GM12878 (cell line): ENCODE data around the gene MYO19. TPM values are rescaled to one million over a fixed set of nuclear protein-coding genes. Genes with fewer than 3 reads are reported as not detected.

ENCODE experiments used
- ATAC-seq: fragments of 200-7000 bp; cut with Tn5 transposase; 3 replicates; pipeline ENCODE4 v1.9.1; 2020; ENCODE audit warnings: mild to moderate bottlenecking, moderate library complexity
- BruUV-seq: library from RNA; stranded (reverse); fragments of 400-500 nt; replicated peaks from 2 replicates; lab custom pipeline; 2021; lab: Mats Ljungman, UMichigan
- CTCF ChIA-PET: fragments of 300-600 bp; sonication (Branson Sonifier 250); formaldehyde crosslinking; extraction: SDS; loops from one replicate; lab custom pipeline; 2021; ENCODE audit warnings: inconsistent platforms; lab: Yijun Ruan, JAX
- POLR2A ChIA-PET: fragments of 350-600 bp; formaldehyde crosslinking; extraction: SDS; loops from one replicate; lab custom pipeline; 2021; ENCODE audit warnings: inconsistent platforms; lab: Charles Lee
- RAD21 ChIA-PET: fragments of 300-600 bp; sonication (Branson Sonifier 250); formaldehyde crosslinking; loops from one replicate; lab custom pipeline; 2023; ENCODE audit warnings: antibody characterized with exemption; ENCODE audit not compliant: unreplicated experiment; lab: Charles Lee
- SMC1A ChIA-PET: fragments of 300-600 bp; sonication (Branson Sonifier 250); formaldehyde crosslinking; loops from one replicate; lab custom pipeline; 2023; ENCODE audit not compliant: unreplicated experiment, uncharacterized antibody; lab: Charles Lee
- DNase-seq: peaks from one replicate; pipeline ENCODE4 v3.0.0-alpha.2; 2011; ENCODE audit warnings: low read depth, low spot score
- FAIRE-seq: peaks from 3 replicates; lab custom pipeline; 2011; peaks lifted over from hg19 to GRCh38; lab: Jason Lieb, UNC
- H2AFZ ChIP-seq: 2 replicates; pipeline ENCODE4 v1.6.0; 2011; ENCODE audit warnings: low read depth, low read length, control low read depth; ENCODE audit not compliant: control insufficient read depth
- H3K27ac ChIP-seq: 2 replicates; pipeline ENCODE4 v1.5.1; 2011; ENCODE audit warnings: control low read depth; ENCODE audit not compliant: control insufficient read depth, insufficient read depth
- H3K27me3 ChIP-seq, 2 experiments: replicated peaks in 1 of 2; 2 replicates each; pipeline versions ENCODE4 v1.6.0 to v1.6.1; 2011; ENCODE audit warnings: low read length in 1 of 2; ENCODE audit not compliant: control insufficient read depth in 2 of 2, insufficient read depth in 2 of 2
- H3K36me3 ChIP-seq, 2 experiments: 2 replicates each; pipeline ENCODE4 v1.5.1; 2011; ENCODE audit warnings: low read length in 1 of 2; ENCODE audit not compliant: control insufficient read depth in 2 of 2, insufficient read depth in 2 of 2
- H3K4me1 ChIP-seq: 2 replicates; pipeline ENCODE4 v1.6.1; 2011; ENCODE audit warnings: mild to moderate bottlenecking, low read length, moderate library complexity, mixed read lengths; ENCODE audit not compliant: control insufficient read depth, insufficient read depth
- H3K4me2 ChIP-seq: 2 replicates; pipeline ENCODE4 v1.6.0; 2011; ENCODE audit warnings: control low read depth; ENCODE audit not compliant: control insufficient read depth, insufficient read depth
- H3K4me3 ChIP-seq: fragments of 200-600 bp; sonication (generic); 2 replicates; pipeline ENCODE4 v1.5.1; 2016
- H3K79me2 ChIP-seq: 2 replicates; pipeline ENCODE4 v1.6.0; 2011; ENCODE audit warnings: low read length; ENCODE audit not compliant: control insufficient read depth, insufficient read depth
- H3K9ac ChIP-seq: 2 replicates; pipeline ENCODE4 v1.8.0; 2011; ENCODE audit warnings: low read length, control low read depth, mixed read lengths; ENCODE audit not compliant: control insufficient read depth, insufficient read depth
- H3K9me3 ChIP-seq: replicated peaks from 3 replicates; pipeline ENCODE4 v1.5.1; 2011; ENCODE audit warnings: mild to moderate bottlenecking, low read length; ENCODE audit not compliant: control insufficient read depth, insufficient read depth
- H4K20me1 ChIP-seq: 2 replicates; pipeline ENCODE4 v1.6.0; 2011; ENCODE audit not compliant: control insufficient read depth, insufficient read depth
- ATF3 ChIP-seq: IDR thresholded peaks from 2 replicates; pipeline ENCODE4 v1.6.1; 2011; ENCODE audit warnings: low read depth, mild to moderate bottlenecking, low read length, moderate library complexity, borderline replicate concordance; ENCODE audit errors: extremely low read depth
- BCL3 ChIP-seq: IDR thresholded peaks from 2 replicates; pipeline ENCODE4 v1.6.1; 2011; ENCODE audit warnings: borderline replicate concordance, low read depth, mild to moderate bottlenecking, moderate library complexity, low read length; ENCODE audit not compliant: insufficient read depth, poor library complexity, severe bottlenecking
- CBX3 ChIP-seq: fragments of 200-600 bp; sonication (generic); IDR thresholded peaks from 2 replicates; pipeline ENCODE4 v1.6.1; 2016; ENCODE audit warnings: low read depth, borderline replicate concordance
- E4F1 ChIP-seq: fragments of 450-650 bp; IDR thresholded peaks from 2 replicates; pipeline ENCODE4 v1.6.1; 2018; ENCODE audit warnings: borderline replicate concordance, mild to moderate bottlenecking; ENCODE audit not compliant: partially characterized antibody
- EED ChIP-seq: sonication (generic); IDR thresholded peaks from 2 replicates; pipeline ENCODE4 v1.6.1; 2016; ENCODE audit warnings: antibody characterized with exemption, low read depth
- EZH2 ChIP-seq: IDR thresholded peaks from 2 replicates; pipeline ENCODE4 v1.6.1; 2012; ENCODE audit warnings: low read depth, mild to moderate bottlenecking, control low read depth, inconsistent platforms, low read length, borderline replicate concordance; ENCODE audit not compliant: control insufficient read depth
- HDAC6 ChIP-seq: fragments of 200-600 bp; sonication (generic); IDR thresholded peaks from one replicate; pipeline ENCODE4 v1.8.0; 2017; ENCODE audit warnings: antibody characterized with exemption; ENCODE audit not compliant: unreplicated experiment
- IKZF2 ChIP-seq, 2 experiments: fragments of 450-650 bp; IDR thresholded peaks; 2 replicates each; pipeline ENCODE4 v1.6.1; 2017; ENCODE audit warnings: mild to moderate bottlenecking in 2 of 2, moderate library complexity in 2 of 2
- RFX5 ChIP-seq: IDR thresholded peaks from 2 replicates; pipeline ENCODE4 v1.6.1; 2011; ENCODE audit warnings: low read depth, low read length, improper control_type of control experiment
- SMC3 ChIP-seq: IDR thresholded peaks from 2 replicates; pipeline ENCODE4 v1.6.1; 2011; ENCODE audit warnings: low read length, improper control_type of control experiment, borderline replicate concordance
- WRNIP1 ChIP-seq: IDR thresholded peaks from 2 replicates; pipeline ENCODE4 v1.6.1; 2011; ENCODE audit warnings: low read depth, low read length, improper control_type of control experiment, borderline replicate concordance
- YBX1 ChIP-seq: fragments of 450-650 bp; IDR thresholded peaks from 2 replicates; pipeline ENCODE4 v1.6.1; 2016; ENCODE audit warnings: antibody characterized with exemption
- YY1 ChIP-seq: IDR thresholded peaks from 2 replicates; pipeline ENCODE4 v1.6.1; 2011; ENCODE audit warnings: low read depth, mild to moderate bottlenecking, low read length
- ZBTB40 ChIP-seq: fragments of 450-650 bp; IDR thresholded peaks from 2 replicates; pipeline ENCODE4 v1.6.1; 2016; ENCODE audit warnings: mild to moderate bottlenecking, moderate library complexity, borderline replicate concordance
- WGBS: methylation state at CpG from one replicate; pipeline ENCODE4 v1.1.6; 2016; ENCODE audit warnings: low lambda C conversion rate; ENCODE audit not compliant: insufficient replicate concordance, insufficient coverage; ENCODE audit errors: missing lambda C conversion rate; 5-methylcytosine and 5-hydroxymethylcytosine counted together
- in situ Hi-C: fragments of 300-500 bp; cut with MboI; formaldehyde crosslinking; loops from 9 replicates; pipeline ENCODE4 v1.14.3; 2018; ENCODE audit warnings: mixed read lengths
- intact Hi-C: fragments of 100-400 bp; cut with micrococcal nuclease; formaldehyde crosslinking; loops from one replicate; pipeline ENCODE4 v1.14.2; 2022; ENCODE audit not compliant: unreplicated experiment
- polyA plus RNA-seq, 11 experiments: library from polyadenylated mRNA; depleted of rRNA in 4 of 11; unstranded in 6 of 11; stranded (reverse) in 5 of 11; fragments of >200 nt; fragmentation: Nextera tagmentation in 4 of 11; fragmentation: Illumina TruSeq in 1 of 11; extraction: Ambion mirVana in 4 of 11; extraction: Trizol in 1 of 11; gene quantifications; 1 replicate in 1 of 11; 2 replicates in 10 of 11; pipeline versions ENCODE4 v1.2.1 to v1.2.3, GENCODE V29; 2011 to 2016; ENCODE audit warnings: inconsistent platforms in 2 of 11, missing spikeins in 2 of 11, low read depth in 1 of 11
- total RNA-seq, 4 experiments: library from RNA; depleted of rRNA in 3 of 4; stranded (reverse); fragments of >200 nt in 3 of 4; fragmentation: Illumina TruSeq in 1 of 4; extraction: Trizol in 1 of 4; gene quantifications; 2 replicates each; pipeline versions ENCODE4 v1.2.1 to v1.2.3, GENCODE V29; 2013 to 2021

The MYO19 gene
- total and polyA plus RNA-seq, 10 of the 15 experiments (the other 5 are each of a cell fraction or from before 2014, with no cell fraction given): 11.4 to 103 (median 67.1) TPM

- H3K4me1 ChIP-seq: no peaks in the 10 kb centered on the region
- H4K20me1 ChIP-seq: no peaks in the 10 kb centered on the region
- BruUV-seq: no TSS peak
- SMC1A ChIA-PET: interaction anchor here (0.6 to 1.5 kb wide), 2 partner anchors 18 to 68 kb away, joined by 3 to 4 read pairs; no protein-coding TSS in a partner anchor
- in situ Hi-C loops: no loop called here
- no peak overlapping the region for H2AFZ ChIP-seq
- H3K9ac ChIP-seq: no peak overlapping the region
- DNase-seq (no peak), ATAC-seq (no peak), FAIRE-seq (no peak)
- H3K4me2 ChIP-seq: no peak overlapping the region
- RAD21 ChIA-PET: no interaction called here
- 77% methylated on average over 6 of the region's 6 CpGs for WGBS
- H3K79me2 ChIP-seq: no peaks in the 10 kb centered on the region
- POLR2A ChIA-PET: interaction anchor here (0.6 kb wide), 1 partner anchor 9 kb away, joined by 3 read pairs; no protein-coding TSS in a partner anchor
- intact Hi-C loops: no loop called here
- no peaks in the 10 kb centered on the region for H3K27me3 ChIP-seq
- CTCF ChIA-PET: interaction anchor here (0.6 kb wide), 1 partner anchor 1044 kb away, joined by 4 read pairs; no protein-coding TSS in a partner anchor
- no peaks in the 10 kb centered on the region for H3K9me3 ChIP-seq
- H3K4me3 ChIP-seq: no peak overlapping the region
- no peak overlapping the region for H3K27ac ChIP-seq
- H3K36me3 ChIP-seq: peaks cover 17 to 21% of the 10 kb centered on the region in 2 experiments
- TF ChIP-seq YBX1 (no peak), E4F1 (no peak), IKZF2 (IDR thresholded peaks at IDR 0.05) (no peak), SMC3 (no peak), HDAC6 (no peak), YY1 (no peak), EED (no peak), CBX3 (no peak), RFX5 (no peak), BCL3 (no peak), WRNIP1 (no peak), ZBTB40 (no peak), ATF3 (no peak), EZH2 (no peak)
Observed at GRCh38 chr17:36506249-36506826, 28.3 kb downstream of the MYO19 start.
